Measurements from ENCODE around the gene ELFN1. TPM values are rescaled to one million over a fixed set of nuclear protein-coding genes. Genes with fewer than 3 reads are reported as not detected.

Gene ELFN1
- polyA plus RNA-seq, 1 of the 3 experiments (the other 2 are of a cell fraction), result 0.05 TPM

GRCh38 chr7:1679966-1680730 is 10.1 kb downstream of the ELFN1 start (continued):
- TF ChIP-seq, protein P1, sequence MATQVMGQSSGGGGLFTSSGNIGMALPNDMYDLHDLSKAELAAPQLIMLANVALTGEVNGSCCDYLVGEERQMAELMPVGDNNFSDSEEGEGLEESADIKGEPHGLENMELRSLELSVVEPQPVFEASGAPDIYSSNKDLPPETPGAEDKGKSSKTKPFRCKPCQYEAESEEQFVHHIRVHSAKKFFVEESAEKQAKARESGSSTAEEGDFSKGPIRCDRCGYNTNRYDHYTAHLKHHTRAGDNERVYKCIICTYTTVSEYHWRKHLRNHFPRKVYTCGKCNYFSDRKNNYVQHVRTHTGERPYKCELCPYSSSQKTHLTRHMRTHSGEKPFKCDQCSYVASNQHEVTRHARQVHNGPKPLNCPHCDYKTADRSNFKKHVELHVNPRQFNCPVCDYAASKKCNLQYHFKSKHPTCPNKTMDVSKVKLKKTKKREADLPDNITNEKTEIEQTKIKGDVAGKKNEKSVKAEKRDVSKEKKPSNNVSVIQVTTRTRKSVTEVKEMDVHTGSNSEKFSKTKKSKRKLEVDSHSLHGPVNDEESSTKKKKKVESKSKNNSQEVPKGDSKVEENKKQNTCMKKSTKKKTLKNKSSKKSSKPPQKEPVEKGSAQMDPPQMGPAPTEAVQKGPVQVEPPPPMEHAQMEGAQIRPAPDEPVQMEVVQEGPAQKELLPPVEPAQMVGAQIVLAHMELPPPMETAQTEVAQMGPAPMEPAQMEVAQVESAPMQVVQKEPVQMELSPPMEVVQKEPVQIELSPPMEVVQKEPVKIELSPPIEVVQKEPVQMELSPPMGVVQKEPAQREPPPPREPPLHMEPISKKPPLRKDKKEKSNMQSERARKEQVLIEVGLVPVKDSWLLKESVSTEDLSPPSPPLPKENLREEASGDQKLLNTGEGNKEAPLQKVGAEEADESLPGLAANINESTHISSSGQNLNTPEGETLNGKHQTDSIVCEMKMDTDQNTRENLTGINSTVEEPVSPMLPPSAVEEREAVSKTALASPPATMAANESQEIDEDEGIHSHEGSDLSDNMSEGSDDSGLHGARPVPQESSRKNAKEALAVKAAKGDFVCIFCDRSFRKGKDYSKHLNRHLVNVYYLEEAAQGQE (IDR thresholded peaks at IDR 0.05; ENCODE audit: low read depth, low read length), result no peak
- TF ChIP-seq, protein P2, sequence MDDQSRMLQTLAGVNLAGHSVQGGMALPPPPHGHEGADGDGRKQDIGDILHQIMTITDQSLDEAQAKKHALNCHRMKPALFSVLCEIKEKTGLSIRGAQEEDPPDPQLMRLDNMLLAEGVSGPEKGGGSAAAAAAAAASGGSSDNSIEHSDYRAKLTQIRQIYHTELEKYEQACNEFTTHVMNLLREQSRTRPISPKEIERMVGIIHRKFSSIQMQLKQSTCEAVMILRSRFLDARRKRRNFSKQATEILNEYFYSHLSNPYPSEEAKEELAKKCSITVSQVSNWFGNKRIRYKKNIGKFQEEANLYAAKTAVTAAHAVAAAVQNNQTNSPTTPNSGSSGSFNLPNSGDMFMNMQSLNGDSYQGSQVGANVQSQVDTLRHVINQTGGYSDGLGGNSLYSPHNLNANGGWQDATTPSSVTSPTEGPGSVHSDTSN (IDR thresholded peaks at IDR 0.05), result no peak
- no peak for TF ChIP-seq FOSL2 (IDR thresholded peaks at IDR 0.05; ENCODE audit: borderline replicate concordance, low read depth)
- no peak for TF ChIP-seq RAD21 (IDR thresholded peaks at IDR 0.05; ENCODE audit: low read length)
- no peak for TF ChIP-seq MXI1 (IDR thresholded peaks at IDR 0.05; ENCODE audit: low read depth, low read length)

DNA sequence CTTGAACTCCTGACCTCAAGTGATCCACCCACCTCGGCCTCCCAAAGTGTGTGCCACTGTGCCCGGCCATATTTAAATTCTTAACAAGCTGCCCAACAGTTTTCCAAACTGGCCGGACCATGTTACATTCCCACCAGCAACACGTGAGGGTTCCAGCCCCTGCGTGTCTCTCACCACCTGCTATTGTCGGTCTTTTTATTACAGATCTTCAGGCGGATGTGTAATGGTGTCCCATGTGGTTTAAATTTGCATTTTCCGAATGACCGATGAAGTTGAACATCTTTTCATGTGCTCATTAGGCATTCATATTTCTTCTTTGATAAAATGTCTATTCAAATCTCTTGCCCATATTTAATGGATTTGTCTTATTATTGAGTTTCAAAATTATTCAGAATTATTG is 11.5 kb downstream of the ELFN1 start:
- POLR2A ChIA-PET, result no interaction called here
- Histone ChIP-seq H3K4me3 (ENCODE audit: low read depth in 2 of 2, low read length in 1 of 2) (no peak overlapping the region), H3K9me2 (no peaks in the 10 kb centered on the region), H3K27me3 (ENCODE audit: insufficient read depth) (no peaks in the 10 kb centered on the region; the same call in 1 of the 2 replicates), H3K9ac (no peak overlapping the region), H3K27ac (ENCODE audit: low read depth in 2 of 2, low read length in 1 of 2) (no peak overlapping the region), H3K4me2 (no peak overlapping the region), H3K4me1 (ENCODE audit: control insufficient read depth in 1 of 2, insufficient read depth in 2 of 2, low read depth in 1 of 2, low read length in 1 of 2) (peaks cover 0 to 28% of the 10 kb centered on the region in 2 experiments; a peak in 1 of 4 replicates), H3F3A (replicated peaks; ENCODE audit: insufficient read depth) (no peaks in the 10 kb centered on the region), H2AFZ (ENCODE audit: low read depth) (no peak overlapping the region), H3K36me3 (replicated peaks in 1 of 2; ENCODE audit: control insufficient read depth in 1 of 2, insufficient read depth in 2 of 2, low read length in 1 of 2) (peaks cover 0 to 2% of the 10 kb centered on the region in 2 experiments), H4K20me1 (ENCODE audit: insufficient read depth) (no peaks in the 10 kb centered on the region), H3K79me2 (ENCODE audit: insufficient read depth) (no peaks in the 10 kb centered on the region), H3K9me3 (peaks cover 19% of the 10 kb centered on the region)
- no peak for DNase-seq
- 41% methylated on average over 9 of the region's 9 CpGs for WGBS (ENCODE audit: low lambda C conversion rate)
- CTCF ChIA-PET, result interaction anchor here (1.0 to 1.5 kb wide), 2 partner anchors 10 to 17 kb away, joined by 4 to 5 read pairs; no protein-coding TSS in a partner anchor
- no peak for TF ChIP-seq NRF1 (IDR thresholded peaks at IDR 0.05; ENCODE audit: low read depth, low read length)
- no peak for TF ChIP-seq USF2 (IDR thresholded peaks at IDR 0.05; ENCODE audit: borderline replicate concordance, low read depth, low read length)
- TF ChIP-seq JUND (IDR thresholded peaks at IDR 0.05), result no peak
- no peak for TF ChIP-seq TCF12 (IDR thresholded peaks at IDR 0.05)
- TF ChIP-seq RXRA (IDR thresholded peaks at IDR 0.05; ENCODE audit: borderline replicate concordance, low read depth), result no peak
- TF ChIP-seq, protein P1 (IDR thresholded peaks at IDR 0.05; ENCODE audit: low read depth, low read length), result no peak
- no peak for TF ChIP-seq YY1 (IDR thresholded peaks at IDR 0.05; ENCODE audit: low read depth)
- TF ChIP-seq, protein P3, sequence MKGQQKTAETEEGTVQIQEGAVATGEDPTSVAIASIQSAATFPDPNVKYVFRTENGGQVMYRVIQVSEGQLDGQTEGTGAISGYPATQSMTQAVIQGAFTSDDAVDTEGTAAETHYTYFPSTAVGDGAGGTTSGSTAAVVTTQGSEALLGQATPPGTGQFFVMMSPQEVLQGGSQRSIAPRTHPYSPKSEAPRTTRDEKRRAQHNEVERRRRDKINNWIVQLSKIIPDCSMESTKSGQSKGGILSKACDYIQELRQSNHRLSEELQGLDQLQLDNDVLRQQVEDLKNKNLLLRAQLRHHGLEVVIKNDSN (IDR thresholded peaks at IDR 0.05; ENCODE audit: borderline replicate concordance, low read depth), result no peak
- TF ChIP-seq TEAD4 (IDR thresholded peaks at IDR 0.05; ENCODE audit: borderline replicate concordance, insufficient read depth), result no peak
- TF ChIP-seq SIN3A (IDR thresholded peaks at IDR 0.05; ENCODE audit: borderline replicate concordance, low read depth, low read length), result no peak
- TF ChIP-seq EZH2phosphoT487 (IDR thresholded peaks at IDR 0.05; ENCODE audit: borderline replicate concordance, low read depth), result no peak
- no peak for TF ChIP-seq RFX5 (IDR thresholded peaks at IDR 0.05; ENCODE audit: low read length)
- TF ChIP-seq POLR2AphosphoS5 (IDR thresholded peaks at IDR 0.05; ENCODE audit: low read depth, low read length), result no peak
- TF ChIP-seq GABPA (IDR thresholded peaks at IDR 0.05; ENCODE audit: low read depth), result no peak
- TF ChIP-seq, protein P2 (IDR thresholded peaks at IDR 0.05), result no peak
- no peak for TF ChIP-seq RAD21 (IDR thresholded peaks at IDR 0.05; ENCODE audit: low read length)
- TF ChIP-seq SMC3 (IDR thresholded peaks at IDR 0.05; ENCODE audit: low read depth, low read length), result no peak
